ENCODE measurements around the gene HIVEP2.

HIVEP2 gene

DNA sequence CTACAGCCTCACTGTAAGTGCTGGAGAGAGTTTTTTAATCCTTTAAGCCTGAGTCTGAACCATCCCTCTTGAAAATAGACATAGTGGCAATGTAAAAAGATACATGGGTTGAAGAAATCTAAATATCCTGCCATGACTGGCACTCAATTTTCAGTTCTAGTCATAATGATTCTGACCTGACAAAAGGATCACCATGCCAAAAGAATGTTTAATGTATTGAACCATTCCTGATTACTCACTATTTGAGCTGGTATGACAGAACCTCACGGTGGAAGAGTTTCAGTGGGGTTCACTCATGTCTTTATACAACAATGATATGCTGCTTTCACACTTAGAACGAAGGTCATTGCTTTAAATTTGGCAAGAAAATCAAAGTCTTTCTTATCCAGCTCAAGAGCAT lies 93.4 kb downstream of the HIVEP2 start:
- Histone ChIP-seq H3K4me3 (ENCODE audit: insufficient read length, low read depth) (no peak overlapping the region), H3K9me3 (ENCODE audit: insufficient read depth, low read length) (no peaks in the 10 kb centered on the region), H3K36me3 (ENCODE audit: insufficient read depth, insufficient read length, low read length) (no peaks in the 10 kb centered on the region), H3K9ac (ENCODE audit: insufficient read length, low read depth) (no peak overlapping the region), H3K27me3 (ENCODE audit: insufficient read depth, insufficient read length) (no peaks in the 10 kb centered on the region), H3K4me1 (ENCODE audit: insufficient read depth, insufficient read length) (no peaks in the 10 kb centered on the region)
- no peak for DNase-seq (ENCODE audit: low read depth, low spot score)
- TF ChIP-seq SUZ12 (IDR thresholded peaks at IDR 0.05; ENCODE audit: extremely low read depth, insufficient read depth, insufficient read length) (no peak), YY1 (IDR thresholded peaks at IDR 0.05; ENCODE audit: insufficient read depth, insufficient read length) (no peak), ZNF274 (IDR thresholded peaks at IDR 0.05; ENCODE audit: low read depth, low read length) (no peak)

GRCh38 chr6:142850679-142851423 lies 94.1 kb downstream of the HIVEP2 start:
- Histone ChIP-seq H3K4me1 (ENCODE audit: insufficient read depth, insufficient read length) (no peaks in the 10 kb centered on the region), H3K27me3 (ENCODE audit: insufficient read depth, insufficient read length) (no peaks in the 10 kb centered on the region), H3K9ac (ENCODE audit: insufficient read length, low read depth) (no peak overlapping the region), H3K4me3 (ENCODE audit: insufficient read length, low read depth) (no peak overlapping the region), H3K36me3 (ENCODE audit: insufficient read depth, insufficient read length, low read length) (no peaks in the 10 kb centered on the region), H3K9me3 (ENCODE audit: insufficient read depth, low read length) (no peaks in the 10 kb centered on the region)
- no peak for DNase-seq (ENCODE audit: low read depth, low spot score)
- TF ChIP-seq YY1 (IDR thresholded peaks at IDR 0.05; ENCODE audit: insufficient read depth, insufficient read length) (no peak), ZNF274 (IDR thresholded peaks at IDR 0.05; ENCODE audit: low read depth, low read length) (no peak), SUZ12 (IDR thresholded peaks at IDR 0.05; ENCODE audit: extremely low read depth, insufficient read depth, insufficient read length) (no peak)

GRCh38 chr6:142848976-142849375 lies 96.0 kb downstream of the HIVEP2 start:
- TF ChIP-seq YY1 (IDR thresholded peaks at IDR 0.05; ENCODE audit: insufficient read depth, insufficient read length) = no peak
- no peak for TF ChIP-seq ZNF274 (IDR thresholded peaks at IDR 0.05; ENCODE audit: low read depth, low read length)
- TF ChIP-seq SUZ12 (IDR thresholded peaks at IDR 0.05; ENCODE audit: extremely low read depth, insufficient read depth, insufficient read length) = no peak
- Histone ChIP-seq H3K36me3 (ENCODE audit: insufficient read depth, insufficient read length, low read length) (no peaks in the 10 kb centered on the region), H3K9me3 (ENCODE audit: insufficient read depth, low read length) (no peaks in the 10 kb centered on the region), H3K9ac (ENCODE audit: insufficient read length, low read depth) (no peak overlapping the region), H3K4me3 (ENCODE audit: insufficient read length, low read depth) (no peak overlapping the region), H3K27me3 (ENCODE audit: insufficient read depth, insufficient read length) (no peaks in the 10 kb centered on the region), H3K4me1 (ENCODE audit: insufficient read depth, insufficient read length) (no peaks in the 10 kb centered on the region)
- DNase-seq (ENCODE audit: low read depth, low spot score) = no peak

DNA sequence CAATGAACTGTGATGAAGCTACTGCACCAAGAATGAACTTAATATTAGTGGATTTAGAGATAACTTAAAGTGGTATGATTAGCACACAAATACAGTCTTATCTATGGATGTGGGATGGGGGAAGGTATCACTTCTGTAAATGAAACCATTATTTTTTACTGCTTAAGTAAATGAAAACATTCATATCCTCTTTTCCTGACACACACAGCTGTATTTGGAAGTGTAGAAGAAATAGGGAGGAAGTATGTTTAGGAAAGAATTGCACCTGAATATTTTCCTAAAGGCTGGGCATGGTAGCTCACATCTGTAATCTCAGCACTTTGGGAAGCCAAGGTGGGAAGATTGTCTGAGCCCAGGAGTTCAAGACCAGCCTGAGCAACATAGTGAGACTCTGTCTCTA lies 96.8 kb downstream of the HIVEP2 start:
- Histone ChIP-seq H3K4me3 (ENCODE audit: insufficient read length, low read depth) (no peak overlapping the region), H3K4me1 (ENCODE audit: insufficient read depth, insufficient read length) (no peaks in the 10 kb centered on the region), H3K9me3 (ENCODE audit: insufficient read depth, low read length) (no peaks in the 10 kb centered on the region), H3K27me3 (ENCODE audit: insufficient read depth, insufficient read length) (no peaks in the 10 kb centered on the region), H3K36me3 (ENCODE audit: insufficient read depth, insufficient read length, low read length) (no peaks in the 10 kb centered on the region), H3K9ac (ENCODE audit: insufficient read length, low read depth) (no peak overlapping the region)
- TF ChIP-seq ZNF274 (IDR thresholded peaks at IDR 0.05; ENCODE audit: low read depth, low read length) (no peak), SUZ12 (IDR thresholded peaks at IDR 0.05; ENCODE audit: extremely low read depth, insufficient read depth, insufficient read length) (no peak), YY1 (IDR thresholded peaks at IDR 0.05; ENCODE audit: insufficient read depth, insufficient read length) (no peak)
- no peak for DNase-seq (ENCODE audit: low read depth, low spot score)

DNA sequence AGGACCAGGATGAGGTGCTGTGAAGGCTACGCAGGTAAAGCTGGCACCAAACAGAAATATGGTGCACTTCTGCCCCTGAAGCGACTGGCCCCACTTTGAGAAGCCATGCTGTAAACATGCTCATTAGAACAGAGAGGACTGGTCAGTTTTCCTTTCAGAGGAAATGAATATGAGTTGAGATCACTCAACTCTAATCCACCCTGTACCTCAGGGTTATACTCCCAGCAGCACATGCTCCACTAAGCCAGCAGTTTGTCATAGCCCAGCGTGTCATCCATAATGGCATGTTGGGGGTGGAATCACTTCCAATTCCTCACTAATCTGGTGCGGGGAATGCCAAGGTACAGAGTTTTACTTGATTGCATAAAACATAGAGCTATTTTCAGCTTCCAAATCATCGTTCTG lies 98.1 kb downstream of the HIVEP2 start:
- Histone ChIP-seq H3K27me3 (ENCODE audit: insufficient read depth, insufficient read length) (no peaks in the 10 kb centered on the region), H3K4me1 (ENCODE audit: insufficient read depth, insufficient read length) (no peaks in the 10 kb centered on the region), H3K9me3 (ENCODE audit: insufficient read depth, low read length) (no peaks in the 10 kb centered on the region), H3K4me3 (ENCODE audit: insufficient read length, low read depth) (no peak overlapping the region), H3K36me3 (ENCODE audit: insufficient read depth, insufficient read length, low read length) (no peaks in the 10 kb centered on the region), H3K9ac (ENCODE audit: insufficient read length, low read depth) (no peak overlapping the region)
- DNase-seq (ENCODE audit: low read depth, low spot score) = no peak
- no peak for TF ChIP-seq SUZ12 (IDR thresholded peaks at IDR 0.05; ENCODE audit: extremely low read depth, insufficient read depth, insufficient read length)

- H3K4me1 ChIP-seq (ENCODE audit: insufficient read depth, insufficient read length) = no peaks in the 10 kb centered on the region
- no peak overlapping the region for H3K4me3 ChIP-seq (ENCODE audit: insufficient read length, low read depth)
- H3K9ac ChIP-seq (ENCODE audit: insufficient read length, low read depth) = no peak overlapping the region
- TF ChIP-seq ZNF274 (IDR thresholded peaks at IDR 0.05; ENCODE audit: low read depth, low read length) (no peak), YY1 (IDR thresholded peaks at IDR 0.05; ENCODE audit: insufficient read depth, insufficient read length) (no peak), SUZ12 (IDR thresholded peaks at IDR 0.05; ENCODE audit: extremely low read depth, insufficient read depth, insufficient read length) (no peak)
- DNase-seq (ENCODE audit: low read depth, low spot score) = no peak
- no peaks in the 10 kb centered on the region for H3K36me3 ChIP-seq (ENCODE audit: insufficient read depth, insufficient read length, low read length)
- H3K9me3 ChIP-seq (ENCODE audit: insufficient read depth, low read length) = no peaks in the 10 kb centered on the region
- no peaks in the 10 kb centered on the region for H3K27me3 ChIP-seq (ENCODE audit: insufficient read depth, insufficient read length)
Observed at GRCh38 chr6:142846459-142846831, 98.5 kb downstream of the HIVEP2 start.

GRCh38 chr6:142845624-142846458 lies 99.1 kb downstream of the HIVEP2 start:
- H3K27me3 ChIP-seq (ENCODE audit: insufficient read depth, insufficient read length) = no peaks in the 10 kb centered on the region
- H3K4me1 ChIP-seq (ENCODE audit: insufficient read depth, insufficient read length) = no peaks in the 10 kb centered on the region
- no peak for TF ChIP-seq ZNF274 (IDR thresholded peaks at IDR 0.05; ENCODE audit: low read depth, low read length)
- no peak for TF ChIP-seq YY1 (IDR thresholded peaks at IDR 0.05; ENCODE audit: insufficient read depth, insufficient read length)
- TF ChIP-seq SUZ12 (IDR thresholded peaks at IDR 0.05; ENCODE audit: extremely low read depth, insufficient read depth, insufficient read length) = no peak
- no peaks in the 10 kb centered on the region for H3K9me3 ChIP-seq (ENCODE audit: insufficient read depth, low read length)
- peak overlapping the region; percentile 10 for H3K4me3 ChIP-seq (ENCODE audit: insufficient read length, low read depth)
- H3K9ac ChIP-seq (ENCODE audit: insufficient read length, low read depth) = peak overlapping the region; percentile 42
- no peaks in the 10 kb centered on the region for H3K36me3 ChIP-seq (ENCODE audit: insufficient read depth, insufficient read length, low read length)
- peak; percentile 36 for DNase-seq (ENCODE audit: low read depth, low spot score)
